Measurements from ENCODE around the gene CD164L2.

CD164L2 gene

DNA sequence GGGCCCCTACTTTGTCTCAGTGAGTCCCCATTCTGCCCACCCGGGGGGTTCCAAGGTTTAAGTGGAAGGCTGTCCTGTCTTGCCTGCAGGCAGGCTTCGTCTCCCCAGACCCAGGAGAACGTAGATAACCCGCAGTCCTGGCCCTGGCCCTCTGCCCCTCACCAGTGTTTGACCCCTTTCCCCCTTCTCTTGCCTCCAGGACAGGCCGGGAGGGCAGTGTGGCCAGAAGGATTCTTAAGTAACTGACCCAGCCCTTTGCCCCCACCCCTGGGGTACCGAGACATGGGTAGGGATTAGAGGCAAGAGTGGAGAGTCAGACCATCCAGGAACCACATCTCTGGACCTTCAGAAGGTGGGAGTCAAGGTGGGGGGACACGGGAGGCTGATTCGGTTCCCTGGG, 52.3 kb downstream of the CD164L2 start:
- peaks cover 21% of the 10 kb centered on the region for H3K36me3 ChIP-seq (ENCODE audit: control insufficient read depth, insufficient read depth, low read length)

More for the DNA sequence above, 52.3 kb downstream of the CD164L2 start:
- Histone ChIP-seq H3K4me1 (ENCODE audit: control insufficient read depth, insufficient read depth, low read length) (peaks cover 1% of the 10 kb centered on the region), H3K27me3 (ENCODE audit: control insufficient read depth, insufficient read depth, low read length) (no peaks in the 10 kb centered on the region), H3K9ac (ENCODE audit: low read length) (no peak overlapping the region), H3K4me3 (ENCODE audit: low read length) (no peak overlapping the region), H3K27ac (ENCODE audit: low read depth, low read length) (no peak overlapping the region)
